ENCODE measurements around the gene PPIL6.

- TF ChIP-seq, protein P1, sequence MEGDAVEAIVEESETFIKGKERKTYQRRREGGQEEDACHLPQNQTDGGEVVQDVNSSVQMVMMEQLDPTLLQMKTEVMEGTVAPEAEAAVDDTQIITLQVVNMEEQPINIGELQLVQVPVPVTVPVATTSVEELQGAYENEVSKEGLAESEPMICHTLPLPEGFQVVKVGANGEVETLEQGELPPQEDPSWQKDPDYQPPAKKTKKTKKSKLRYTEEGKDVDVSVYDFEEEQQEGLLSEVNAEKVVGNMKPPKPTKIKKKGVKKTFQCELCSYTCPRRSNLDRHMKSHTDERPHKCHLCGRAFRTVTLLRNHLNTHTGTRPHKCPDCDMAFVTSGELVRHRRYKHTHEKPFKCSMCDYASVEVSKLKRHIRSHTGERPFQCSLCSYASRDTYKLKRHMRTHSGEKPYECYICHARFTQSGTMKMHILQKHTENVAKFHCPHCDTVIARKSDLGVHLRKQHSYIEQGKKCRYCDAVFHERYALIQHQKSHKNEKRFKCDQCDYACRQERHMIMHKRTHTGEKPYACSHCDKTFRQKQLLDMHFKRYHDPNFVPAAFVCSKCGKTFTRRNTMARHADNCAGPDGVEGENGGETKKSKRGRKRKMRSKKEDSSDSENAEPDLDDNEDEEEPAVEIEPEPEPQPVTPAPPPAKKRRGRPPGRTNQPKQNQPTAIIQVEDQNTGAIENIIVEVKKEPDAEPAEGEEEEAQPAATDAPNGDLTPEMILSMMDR (IDR thresholded peaks at IDR 0.05; ENCODE audit: poor library complexity) = no peak
- TF ChIP-seq EZH2 (IDR thresholded peaks at IDR 0.05; ENCODE audit: borderline replicate concordance) (no peak), EZH2phosphoT487 (IDR thresholded peaks at IDR 0.05; ENCODE audit: low read depth, severe bottlenecking, unreplicated experiment) (no peak)
These were observed 70.1 kb downstream of the PPIL6 start for GRCh38 chr6:109370336-109370735.

All from hepatocyte (in vitro differentiated cells).